Neural cell (in vitro differentiated cells): ENCODE results near the gene NKIRAS1. TPM values are rescaled to one million over a fixed set of nuclear protein-coding genes. Genes with fewer than 3 reads are reported as not detected.

ENCODE experiments used
- H2AFZ ChIP-seq: fragments of 200-600, 300-800 bp; sonication (generic), shearing (Covaris generic); 2 replicates; pipeline ENCODE4 v1.6.0; 2014; ENCODE audit warnings: low read depth, mild to moderate bottlenecking, antibody characterized with exemption, low read length, moderate library complexity
- H3F3A ChIP-seq: fragments of 200-600 bp; shearing (Covaris generic); 2 replicates; pipeline ENCODE4 v1.6.1; 2016; ENCODE audit warnings: mild to moderate bottlenecking, moderate library complexity, mixed read lengths, antibody characterized with exemption, low read length; ENCODE audit not compliant: insufficient read depth, poor library complexity, severe bottlenecking
- H3K27ac ChIP-seq: fragments of 200-600, 300-800 bp; sonication (generic), shearing (Covaris generic); 2 replicates; pipeline ENCODE4 v1.5.1; 2014; ENCODE audit warnings: mild to moderate bottlenecking, low read length, moderate library complexity
- H3K27me3 ChIP-seq: fragments of 300-800, 200-600 bp; sonication (generic), shearing (Covaris generic); 2 replicates; pipeline ENCODE4 v1.6.0; 2014; ENCODE audit warnings: mild to moderate bottlenecking, low read depth, low read length, moderate library complexity; ENCODE audit not compliant: insufficient read depth
- H3K36me3 ChIP-seq: fragments of 300-800, 200-600 bp; sonication (generic), shearing (Covaris generic); 2 replicates; pipeline ENCODE4 v1.5.1; 2014; ENCODE audit warnings: mild to moderate bottlenecking, antibody characterized with exemption, low read length, moderate library complexity; ENCODE audit not compliant: insufficient read depth
- H3K4me2 ChIP-seq: fragments of 300-800, 200-600 bp; sonication (generic), shearing (Covaris generic); 2 replicates; pipeline ENCODE4 v1.6.0; 2014; ENCODE audit warnings: mild to moderate bottlenecking, low read length
- H3K4me3 ChIP-seq: fragments of 300-800, 200-600 bp; sonication (generic), shearing (Covaris generic); 2 replicates; pipeline ENCODE4 v1.5.1; 2014; ENCODE audit warnings: mild to moderate bottlenecking, low read length, moderate library complexity
- H3K79me2 ChIP-seq: fragments of 200-600 bp; shearing (Covaris generic); replicated peaks from 2 replicates; pipeline ENCODE4 v1.6.0; 2014; ENCODE audit warnings: mild to moderate bottlenecking, low read length, moderate library complexity; ENCODE audit not compliant: insufficient read depth
- H3K9ac ChIP-seq: fragments of 300-800, 200-600 bp; sonication (generic), shearing (Covaris generic); 2 replicates; pipeline ENCODE4 v1.6.1; 2016; ENCODE audit warnings: mild to moderate bottlenecking, low read length, mixed read lengths
- H3K9me2 ChIP-seq: fragments of 200-600 bp; shearing (Covaris generic); 2 replicates; pipeline ENCODE4 v1.6.1; 2016; ENCODE audit warnings: mild to moderate bottlenecking, low read length, mixed read lengths; ENCODE audit not compliant: insufficient read depth
- H3K9me3 ChIP-seq: fragments of 200-600, 300-800 bp; sonication (generic), shearing (Covaris generic); 2 replicates; pipeline ENCODE4 v1.6.1; 2016; ENCODE audit warnings: mild to moderate bottlenecking, mixed run types, low read length, moderate library complexity, mixed read lengths
- H4K20me1 ChIP-seq: fragments of 200-600 bp; shearing (Covaris generic); 2 replicates; pipeline ENCODE4 v1.6.1; 2016; ENCODE audit warnings: mild to moderate bottlenecking, mixed run types; ENCODE audit not compliant: insufficient read depth
- EP300 ChIP-seq: fragments of 450-650 bp; conservative IDR thresholded peaks from 2 replicates; pipeline ENCODE4 v1.6.1; 2014; ENCODE audit warnings: antibody characterized with exemption, mild to moderate bottlenecking, moderate library complexity; ENCODE audit not compliant: poor library complexity, severe bottlenecking
- EZH2 ChIP-seq: fragments of 200-600, 300-800 bp; shearing (Covaris generic), sonication (generic); IDR thresholded peaks from 2 replicates; pipeline ENCODE4 v1.6.1; 2014; ENCODE audit warnings: antibody characterized with exemption, low read length, borderline replicate concordance, mild to moderate bottlenecking; ENCODE audit not compliant: insufficient read depth, poor library complexity, severe bottlenecking
- MXI1 ChIP-seq: fragments of 450-650 bp; conservative IDR thresholded peaks from 2 replicates; pipeline ENCODE4 v1.6.1; 2014; ENCODE audit warnings: antibody characterized with exemption, mild to moderate bottlenecking; ENCODE audit not compliant: poor library complexity, severe bottlenecking
- POLR2AphosphoS5 ChIP-seq: IDR thresholded peaks from 2 replicates; pipeline ENCODE4 v1.6.1; 2012
- RAD21 ChIP-seq: fragments of 450-650 bp; conservative IDR thresholded peaks from 2 replicates; pipeline ENCODE4 v1.6.1; 2014; ENCODE audit warnings: antibody characterized with exemption, mild to moderate bottlenecking, moderate library complexity
- SMC3 ChIP-seq: fragments of 450-650 bp; conservative IDR thresholded peaks from 2 replicates; pipeline ENCODE4 v1.6.1; 2014; ENCODE audit warnings: antibody characterized with exemption, mild to moderate bottlenecking, moderate library complexity; ENCODE audit not compliant: poor library complexity
- TAF1 ChIP-seq: IDR thresholded peaks from 2 replicates; pipeline ENCODE4 v1.6.1; 2012; ENCODE audit warnings: low read depth
- polyA plus RNA-seq: library from polyadenylated mRNA; depleted of rRNA; stranded (reverse); fragments of >200 nt; gene quantifications from 2 replicates; pipeline ENCODE4 v1.2.3, GENCODE V29; 2014
- TF ChIP-seq, protein P1 (sequence below): IDR thresholded peaks from 2 replicates; pipeline ENCODE4 v1.6.1; 2012; ENCODE audit warnings: borderline replicate concordance
- TF ChIP-seq, protein P2 (sequence below): fragments of 450-650 bp; IDR thresholded peaks from 2 replicates; pipeline ENCODE4 v1.5.1; 2014; ENCODE audit warnings: antibody characterized with exemption, mild to moderate bottlenecking, moderate library complexity; ENCODE audit not compliant: poor library complexity, severe bottlenecking

NKIRAS1 gene
- polyA plus RNA-seq, 1 donor from 2014 or later = 42.1 TPM

DNA sequence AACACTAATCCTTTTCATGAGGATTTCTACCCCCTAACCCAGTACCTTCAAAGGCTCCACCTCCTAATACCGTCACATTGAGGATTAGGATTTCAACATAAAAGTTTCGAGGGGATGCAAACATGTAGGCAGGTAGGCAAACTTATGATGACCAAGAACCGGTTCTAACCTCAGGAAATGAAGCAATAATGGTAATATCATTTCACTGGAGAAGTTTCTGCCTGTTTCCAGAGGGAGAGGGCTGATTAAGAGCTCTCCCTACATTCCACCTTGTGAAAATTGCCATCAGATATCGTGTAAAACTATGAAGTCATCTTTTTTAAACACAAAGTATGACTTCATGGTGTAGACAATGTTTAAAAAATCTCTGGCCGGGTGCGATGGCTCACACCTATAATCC lies 31.6 kb downstream of the NKIRAS1 start:
- Histone ChIP-seq H3K27ac (no peak overlapping the region), H2AFZ (no peak overlapping the region), H3K9me2 (no peaks in the 10 kb centered on the region), H3F3A (no peaks in the 10 kb centered on the region), H3K4me3 (no peak overlapping the region), H3K9ac (no peak overlapping the region), H3K9me3 (no peaks in the 10 kb centered on the region), H3K36me3 (no peaks in the 10 kb centered on the region), H3K27me3 (no peaks in the 10 kb centered on the region), H3K4me2 (no peak overlapping the region), H3K79me2 (peaks cover 3% of the 10 kb centered on the region), H4K20me1 (no peaks in the 10 kb centered on the region)
- TF ChIP-seq EZH2 (no peak), EP300 (no peak), TAF1 (no peak), POLR2AphosphoS5 (no peak), SMC3 (no peak), MXI1 (no peak), RAD21 (no peak)
- TF ChIP-seq, protein P1, sequence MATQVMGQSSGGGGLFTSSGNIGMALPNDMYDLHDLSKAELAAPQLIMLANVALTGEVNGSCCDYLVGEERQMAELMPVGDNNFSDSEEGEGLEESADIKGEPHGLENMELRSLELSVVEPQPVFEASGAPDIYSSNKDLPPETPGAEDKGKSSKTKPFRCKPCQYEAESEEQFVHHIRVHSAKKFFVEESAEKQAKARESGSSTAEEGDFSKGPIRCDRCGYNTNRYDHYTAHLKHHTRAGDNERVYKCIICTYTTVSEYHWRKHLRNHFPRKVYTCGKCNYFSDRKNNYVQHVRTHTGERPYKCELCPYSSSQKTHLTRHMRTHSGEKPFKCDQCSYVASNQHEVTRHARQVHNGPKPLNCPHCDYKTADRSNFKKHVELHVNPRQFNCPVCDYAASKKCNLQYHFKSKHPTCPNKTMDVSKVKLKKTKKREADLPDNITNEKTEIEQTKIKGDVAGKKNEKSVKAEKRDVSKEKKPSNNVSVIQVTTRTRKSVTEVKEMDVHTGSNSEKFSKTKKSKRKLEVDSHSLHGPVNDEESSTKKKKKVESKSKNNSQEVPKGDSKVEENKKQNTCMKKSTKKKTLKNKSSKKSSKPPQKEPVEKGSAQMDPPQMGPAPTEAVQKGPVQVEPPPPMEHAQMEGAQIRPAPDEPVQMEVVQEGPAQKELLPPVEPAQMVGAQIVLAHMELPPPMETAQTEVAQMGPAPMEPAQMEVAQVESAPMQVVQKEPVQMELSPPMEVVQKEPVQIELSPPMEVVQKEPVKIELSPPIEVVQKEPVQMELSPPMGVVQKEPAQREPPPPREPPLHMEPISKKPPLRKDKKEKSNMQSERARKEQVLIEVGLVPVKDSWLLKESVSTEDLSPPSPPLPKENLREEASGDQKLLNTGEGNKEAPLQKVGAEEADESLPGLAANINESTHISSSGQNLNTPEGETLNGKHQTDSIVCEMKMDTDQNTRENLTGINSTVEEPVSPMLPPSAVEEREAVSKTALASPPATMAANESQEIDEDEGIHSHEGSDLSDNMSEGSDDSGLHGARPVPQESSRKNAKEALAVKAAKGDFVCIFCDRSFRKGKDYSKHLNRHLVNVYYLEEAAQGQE = no peak
- TF ChIP-seq, protein P2, sequence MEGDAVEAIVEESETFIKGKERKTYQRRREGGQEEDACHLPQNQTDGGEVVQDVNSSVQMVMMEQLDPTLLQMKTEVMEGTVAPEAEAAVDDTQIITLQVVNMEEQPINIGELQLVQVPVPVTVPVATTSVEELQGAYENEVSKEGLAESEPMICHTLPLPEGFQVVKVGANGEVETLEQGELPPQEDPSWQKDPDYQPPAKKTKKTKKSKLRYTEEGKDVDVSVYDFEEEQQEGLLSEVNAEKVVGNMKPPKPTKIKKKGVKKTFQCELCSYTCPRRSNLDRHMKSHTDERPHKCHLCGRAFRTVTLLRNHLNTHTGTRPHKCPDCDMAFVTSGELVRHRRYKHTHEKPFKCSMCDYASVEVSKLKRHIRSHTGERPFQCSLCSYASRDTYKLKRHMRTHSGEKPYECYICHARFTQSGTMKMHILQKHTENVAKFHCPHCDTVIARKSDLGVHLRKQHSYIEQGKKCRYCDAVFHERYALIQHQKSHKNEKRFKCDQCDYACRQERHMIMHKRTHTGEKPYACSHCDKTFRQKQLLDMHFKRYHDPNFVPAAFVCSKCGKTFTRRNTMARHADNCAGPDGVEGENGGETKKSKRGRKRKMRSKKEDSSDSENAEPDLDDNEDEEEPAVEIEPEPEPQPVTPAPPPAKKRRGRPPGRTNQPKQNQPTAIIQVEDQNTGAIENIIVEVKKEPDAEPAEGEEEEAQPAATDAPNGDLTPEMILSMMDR = no peak

DNA sequence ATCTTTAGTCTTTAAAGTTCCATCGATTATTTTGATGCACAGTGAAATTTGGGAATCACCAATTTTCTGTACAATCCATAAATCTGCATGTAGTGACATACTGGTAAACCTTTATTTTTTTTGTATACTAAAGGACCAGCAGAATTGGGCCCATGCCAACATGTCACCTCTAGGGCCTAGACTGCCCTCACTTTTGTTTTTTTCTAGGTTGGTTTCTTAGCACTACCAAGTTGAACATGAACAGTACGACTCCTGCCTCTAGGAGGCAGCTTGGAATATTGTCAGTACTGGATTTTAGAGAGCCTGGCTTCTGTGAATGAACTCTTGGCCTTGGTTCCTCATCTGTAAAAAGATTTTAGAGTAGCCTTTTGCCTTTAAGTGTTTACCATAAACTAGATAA lies 32.3 kb downstream of the NKIRAS1 start:
- H4K20me1 ChIP-seq = no peaks in the 10 kb centered on the region
- H3K79me2 ChIP-seq = peaks cover 3% of the 10 kb centered on the region
- no peak overlapping the region for H3K9ac ChIP-seq
- H3K9me3 ChIP-seq = no peaks in the 10 kb centered on the region
- H3K27me3 ChIP-seq = no peaks in the 10 kb centered on the region
- TF ChIP-seq, protein P1 = no peak
- TF ChIP-seq TAF1 = no peak
- TF ChIP-seq RAD21 = no peak
- TF ChIP-seq EP300 = no peak
- no peak for TF ChIP-seq MXI1
- TF ChIP-seq POLR2AphosphoS5 = no peak
- TF ChIP-seq, protein P2 = no peak
- no peak for TF ChIP-seq SMC3
- no peak for TF ChIP-seq EZH2
- no peaks in the 10 kb centered on the region for H3K36me3 ChIP-seq
- no peak overlapping the region for H2AFZ ChIP-seq
- H3F3A ChIP-seq = no peaks in the 10 kb centered on the region
- no peak overlapping the region for H3K4me2 ChIP-seq
- H3K9me2 ChIP-seq = no peaks in the 10 kb centered on the region
- no peak overlapping the region for H3K27ac ChIP-seq
- H3K4me3 ChIP-seq = no peak overlapping the region
